NCI-H1417 treated with DMSO at 0.1 percent for 48 hours (cell line): Measurements from ENCODE around the gene SRGAP2C.
"Not testable (repeated sequence)": the region's sequence is repeated elsewhere in the genome, so short reads cannot be mapped to it uniquely, and the experiment has no call there.

Experiments
- DNase-seq: peaks from one replicate; lab custom pipeline; 2025; lab: John Stamatoyannopoulos, UW

The SRGAP2C gene

GRCh38 chr1:121227544-121228330 lies 43.0 kb downstream of the SRGAP2C start:
- not testable (repeated sequence) for DNase-seq

- not testable (repeated sequence) for DNase-seq
These were observed 45.9 kb downstream of the SRGAP2C start for GRCh38 chr1:121230636-121231035.

- DNase-seq: not testable (repeated sequence)
These were observed 47.8 kb downstream of the SRGAP2C start for GRCh38 chr1:121232445-121233125.

- not testable (repeated sequence) for DNase-seq
These were observed 49.5 kb downstream of the SRGAP2C start for GRCh38 chr1:121234090-121234759.

- DNase-seq: not testable (repeated sequence)
These were observed 53.6 kb downstream of the SRGAP2C start for GRCh38 chr1:121238384-121238783.

GRCh38 chr1:121243913-121244312 lies 59.1 kb downstream of the SRGAP2C start:
- DNase-seq: not testable (repeated sequence)

- not testable (repeated sequence) for DNase-seq
These were observed 61.6 kb downstream of the SRGAP2C start for GRCh38 chr1:121246399-121246798.

- DNase-seq: not testable (repeated sequence)
These were observed 67.9 kb downstream of the SRGAP2C start for GRCh38 chr1:121252656-121253055.

GRCh38 chr1:121254618-121255017 lies 69.8 kb downstream of the SRGAP2C start:
- DNase-seq: not testable (repeated sequence)

GRCh38 chr1:121257632-121258031 lies 72.9 kb downstream of the SRGAP2C start:
- not testable (repeated sequence) for DNase-seq

GRCh38 chr1:121258134-121258533 lies 73.4 kb downstream of the SRGAP2C start:
- not testable (repeated sequence) for DNase-seq

GRCh38 chr1:121260205-121260604 lies 75.4 kb downstream of the SRGAP2C start:
- not testable (repeated sequence) for DNase-seq

GRCh38 chr1:121262163-121262562 lies 77.4 kb downstream of the SRGAP2C start:
- not testable (repeated sequence) for DNase-seq

GRCh38 chr1:121263789-121264244 lies 79.0 kb downstream of the SRGAP2C start:
- not testable (repeated sequence) for DNase-seq

GRCh38 chr1:121267072-121267471 lies 82.3 kb downstream of the SRGAP2C start:
- not testable (repeated sequence) for DNase-seq

- DNase-seq: not testable (repeated sequence)
These were observed 84.5 kb downstream of the SRGAP2C start for GRCh38 chr1:121269309-121269708.

- DNase-seq: not testable (repeated sequence)
These were observed 85.2 kb downstream of the SRGAP2C start for GRCh38 chr1:121269973-121270372.

GRCh38 chr1:121271143-121271715 lies 86.5 kb downstream of the SRGAP2C start:
- not testable (repeated sequence) for DNase-seq

GRCh38 chr1:121275435-121275834 lies 90.7 kb downstream of the SRGAP2C start:
- not testable (repeated sequence) for DNase-seq

GRCh38 chr1:121278202-121278601 lies 93.4 kb downstream of the SRGAP2C start:
- DNase-seq: not testable (repeated sequence)

GRCh38 chr1:121278777-121279547 lies 94.2 kb downstream of the SRGAP2C start:
- DNase-seq: not testable (repeated sequence)
